Suprapubic skin (tissue), 4 donors: ENCODE results near the gene KLF7. TPM values are rescaled to one million over a fixed set of nuclear protein-coding genes. Genes with fewer than 3 reads are reported as not detected.

Experiments used
- DNase-seq, 2 donors: peaks; one replicate each; pipeline ENCODE4 v3.0.0-alpha.2; 2019; ENCODE audit warnings: low spot score in 2 of 2
- H3K27ac ChIP-seq: fragments of 200-600 bp; sonication (generic); one replicate; pipeline ENCODE4 v1.5.1; 2019
- H3K27me3 ChIP-seq: fragments of 200-600 bp; sonication (generic); one replicate; pipeline ENCODE4 v1.5.1; 2019
- H3K36me3 ChIP-seq: fragments of 200-600 bp; sonication (generic); one replicate; pipeline ENCODE4 v1.5.1; 2019
- H3K4me1 ChIP-seq: fragments of 200-600 bp; sonication (generic); one replicate; pipeline ENCODE4 v1.5.1; 2019
- H3K4me3 ChIP-seq: fragments of 200-600 bp; sonication (generic); one replicate; pipeline ENCODE4 v1.5.1; 2019; ENCODE audit warnings: mild to moderate bottlenecking
- H3K9me3 ChIP-seq: fragments of 200-600 bp; sonication (generic); one replicate; pipeline ENCODE4 v1.5.1; 2019
- EP300 ChIP-seq: sonication (generic); formaldehyde crosslinking; IDR thresholded peaks from one replicate; pipeline ENCODE4 v1.6.1; 2017; ENCODE audit warnings: antibody characterized with exemption
- POLR2A ChIP-seq, 2 donors: fragments of 450-650 bp; IDR thresholded peaks; one replicate each; pipeline ENCODE4 v1.6.1; 2017; ENCODE audit warnings: antibody characterized with exemption in 2 of 2, mild to moderate bottlenecking in 2 of 2, moderate library complexity in 2 of 2
- POLR2AphosphoS5 ChIP-seq, 3 donors: sonication (generic); formaldehyde crosslinking; IDR thresholded peaks; one replicate each; pipeline ENCODE4 v1.6.1; 2017; ENCODE audit warnings: antibody characterized with exemption in 3 of 3
- whole genome bisulfite sequencing: methylation state at CpG from one replicate; pipeline ENCODE4 v1.1.5; 2018; 5-methylcytosine and 5-hydroxymethylcytosine counted together
- total RNA-seq, 4 donors: library from RNA; depleted of rRNA; stranded (reverse); fragments of >200 nt; gene quantifications; one replicate each; pipeline ENCODE4 v1.1.0, GENCODE V29; 2016
- TF ChIP-seq, protein P1 (sequence below), 2 donors: fragments of 200-600 bp in 1 of 2; fragments of 450-650 bp in 1 of 2; sonication (generic) in 1 of 2; IDR thresholded peaks; one replicate each; pipeline ENCODE4 v1.5.1; 2016 to 2019; ENCODE audit warnings: antibody characterized with exemption in 2 of 2, mild to moderate bottlenecking in 1 of 2, moderate library complexity in 1 of 2

The KLF7 gene
- total RNA-seq, 4 donors from 2014 or later = 10.0 to 17.4 (median 10.7) TPM

DNA sequence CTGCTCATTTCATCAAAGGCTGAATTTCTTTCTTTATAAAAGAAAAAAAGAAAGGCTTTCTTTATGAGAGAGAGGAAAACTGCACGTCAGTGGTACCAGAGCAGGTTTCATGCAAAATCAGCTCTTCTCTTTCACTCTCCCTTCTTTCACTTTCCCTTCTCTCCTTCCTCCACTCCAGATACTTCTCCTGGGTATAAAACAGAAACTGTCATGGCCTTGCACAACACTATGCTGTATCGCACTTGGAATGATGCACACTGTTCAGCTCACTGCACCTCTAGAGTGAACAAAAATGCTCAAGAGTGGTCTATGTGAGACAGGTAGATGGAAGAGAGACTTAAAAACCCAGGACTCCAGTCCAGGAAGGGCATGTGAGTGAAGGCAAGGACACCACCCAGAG, 73.8 kb downstream of the KLF7 start:
- no peaks in the 10 kb centered on the region for H3K9me3 ChIP-seq
- no peak overlapping the region for H3K4me3 ChIP-seq
- DNase-seq = no peak
- no peaks in the 10 kb centered on the region for H3K4me1 ChIP-seq
- no peaks in the 10 kb centered on the region for H3K27me3 ChIP-seq
- TF ChIP-seq EP300 = no peak
- TF ChIP-seq, protein P1, sequence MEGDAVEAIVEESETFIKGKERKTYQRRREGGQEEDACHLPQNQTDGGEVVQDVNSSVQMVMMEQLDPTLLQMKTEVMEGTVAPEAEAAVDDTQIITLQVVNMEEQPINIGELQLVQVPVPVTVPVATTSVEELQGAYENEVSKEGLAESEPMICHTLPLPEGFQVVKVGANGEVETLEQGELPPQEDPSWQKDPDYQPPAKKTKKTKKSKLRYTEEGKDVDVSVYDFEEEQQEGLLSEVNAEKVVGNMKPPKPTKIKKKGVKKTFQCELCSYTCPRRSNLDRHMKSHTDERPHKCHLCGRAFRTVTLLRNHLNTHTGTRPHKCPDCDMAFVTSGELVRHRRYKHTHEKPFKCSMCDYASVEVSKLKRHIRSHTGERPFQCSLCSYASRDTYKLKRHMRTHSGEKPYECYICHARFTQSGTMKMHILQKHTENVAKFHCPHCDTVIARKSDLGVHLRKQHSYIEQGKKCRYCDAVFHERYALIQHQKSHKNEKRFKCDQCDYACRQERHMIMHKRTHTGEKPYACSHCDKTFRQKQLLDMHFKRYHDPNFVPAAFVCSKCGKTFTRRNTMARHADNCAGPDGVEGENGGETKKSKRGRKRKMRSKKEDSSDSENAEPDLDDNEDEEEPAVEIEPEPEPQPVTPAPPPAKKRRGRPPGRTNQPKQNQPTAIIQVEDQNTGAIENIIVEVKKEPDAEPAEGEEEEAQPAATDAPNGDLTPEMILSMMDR (IDR thresholded peaks at IDR 0.05) = no peak
- TF ChIP-seq POLR2A (IDR thresholded peaks at IDR 0.05) = no peak
- TF ChIP-seq POLR2AphosphoS5 (IDR thresholded peaks at IDR 0.05) = no peak
- WGBS = 97% methylated on average over 2 of the region's 2 CpGs
- H3K36me3 ChIP-seq = peaks cover 13% of the 10 kb centered on the region
- H3K27ac ChIP-seq = no peak overlapping the region

- Histone ChIP-seq H3K36me3 (peaks cover 19% of the 10 kb centered on the region), H3K27ac (no peak overlapping the region), H3K9me3 (no peaks in the 10 kb centered on the region), H3K27me3 (no peaks in the 10 kb centered on the region), H3K4me1 (no peaks in the 10 kb centered on the region), H3K4me3 (no peak overlapping the region)
- WGBS = 85% methylated on average over 2 of the region's 2 CpGs
- TF ChIP-seq, protein P1 (IDR thresholded peaks at IDR 0.05) = no peak
- TF ChIP-seq POLR2A (IDR thresholded peaks at IDR 0.05) (no peak), EP300 (no peak), POLR2AphosphoS5 (IDR thresholded peaks at IDR 0.05) (no peak)
- no peak for DNase-seq
These were observed 74.6 kb downstream of the KLF7 start for GRCh38 chr2:207091176-207091575.

DNA sequence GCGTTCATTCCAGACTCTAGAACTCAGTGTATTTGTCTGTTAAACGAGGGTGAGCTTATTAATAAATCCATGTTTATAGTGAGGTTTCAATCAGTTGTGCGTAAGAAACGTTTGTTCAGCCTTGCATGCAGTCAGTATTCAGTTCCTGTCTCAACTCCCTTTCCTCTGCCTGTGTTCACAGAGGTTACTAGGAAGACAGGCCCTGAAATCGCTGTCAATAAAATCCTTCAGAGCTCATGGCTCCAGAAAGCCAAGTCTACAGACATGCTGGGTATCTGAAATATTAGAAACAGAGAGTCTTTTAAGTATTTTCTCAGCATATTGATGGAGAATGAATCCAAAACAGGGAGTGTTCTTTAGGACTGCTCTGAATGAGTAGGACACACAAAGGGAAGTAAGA, 75.4 kb downstream of the KLF7 start:
- TF ChIP-seq POLR2A (IDR thresholded peaks at IDR 0.05) (no peak), POLR2AphosphoS5 (IDR thresholded peaks at IDR 0.05) (no peak), EP300 (no peak)
- no peak overlapping the region for H3K27ac ChIP-seq
- no peak overlapping the region for H3K4me3 ChIP-seq
- H3K4me1 ChIP-seq = no peaks in the 10 kb centered on the region
- no peak for DNase-seq
- H3K36me3 ChIP-seq = peaks cover 25% of the 10 kb centered on the region
- no peaks in the 10 kb centered on the region for H3K27me3 ChIP-seq
- H3K9me3 ChIP-seq = no peaks in the 10 kb centered on the region
- WGBS = 82% methylated on average over 5 of the region's 5 CpGs

GRCh38 chr2:207088839-207089238, 76.9 kb downstream of the KLF7 start:
- Histone ChIP-seq H3K4me3 (no peak overlapping the region), H3K27ac (no peak overlapping the region), H3K4me1 (no peaks in the 10 kb centered on the region), H3K9me3 (no peaks in the 10 kb centered on the region), H3K27me3 (no peaks in the 10 kb centered on the region), H3K36me3 (peaks cover 29% of the 10 kb centered on the region)
- TF ChIP-seq, protein P1 (IDR thresholded peaks at IDR 0.05) = no peak
- TF ChIP-seq POLR2AphosphoS5 (IDR thresholded peaks at IDR 0.05) = no peak
- TF ChIP-seq POLR2A (IDR thresholded peaks at IDR 0.05) = no peak
- no peak for TF ChIP-seq EP300
- WGBS = 63% methylated on average over 3 of the region's 3 CpGs
- no peak for DNase-seq

DNA sequence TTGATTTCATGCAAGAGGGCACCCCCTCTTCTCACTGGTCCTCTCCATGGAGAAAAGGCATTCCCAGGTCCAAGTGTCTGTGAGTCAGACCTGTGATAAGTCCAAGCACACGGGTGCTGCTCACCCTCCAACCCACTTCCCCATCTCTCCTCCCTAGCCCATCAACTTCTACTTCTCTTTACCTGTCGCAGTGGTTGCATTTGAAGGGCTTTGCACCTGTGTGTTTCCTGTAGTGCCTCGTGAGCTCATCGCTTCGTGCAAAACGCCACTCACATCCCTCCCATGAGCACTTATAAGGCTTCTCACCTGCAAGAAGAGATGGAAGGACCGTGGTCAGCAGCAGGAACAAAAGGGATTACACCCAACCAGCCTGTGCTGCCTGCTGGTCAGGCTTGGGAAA, 77.5 kb downstream of the KLF7 start:
- no peak overlapping the region for H3K4me3 ChIP-seq
- no peaks in the 10 kb centered on the region for H3K9me3 ChIP-seq
- DNase-seq = no peak
- TF ChIP-seq POLR2A (IDR thresholded peaks at IDR 0.05) (no peak), EP300 (no peak), POLR2AphosphoS5 (IDR thresholded peaks at IDR 0.05) (no peak)
- TF ChIP-seq, protein P1 (IDR thresholded peaks at IDR 0.05) = no peak
- H3K36me3 ChIP-seq = peaks cover 29% of the 10 kb centered on the region
- WGBS = 96% methylated on average over 7 of the region's 7 CpGs
- no peaks in the 10 kb centered on the region for H3K27me3 ChIP-seq
- H3K4me1 ChIP-seq = no peaks in the 10 kb centered on the region
- H3K27ac ChIP-seq = no peak overlapping the region
